Right cardiac atrium (tissue), 5 donors: ENCODE measurements around the gene RSF1. TPM values are rescaled to one million over a fixed set of nuclear protein-coding genes. Genes with fewer than 3 reads are reported as not detected.
"Not testable (repeated sequence)": the region's sequence is repeated elsewhere in the genome, so short reads cannot be mapped to it uniquely, and the experiment has no call there.

Experiments
- ATAC-seq, 2 donors: fragments of 200-7000 bp; cut with Tn5 transposase; one replicate each; pipeline versions ENCODE4 v1.8.0 to v1.9.1; 2020; ENCODE audit warnings: moderate library complexity in 2 of 2, mild to moderate bottlenecking in 1 of 2
- DNase-seq, 3 donors: peaks; one replicate each; pipeline ENCODE4 v3.0.0-alpha.2; 2020
- H3K27ac ChIP-seq: one replicate; pipeline ENCODE4 v1.5.1; 2013; ENCODE audit warnings: mild to moderate bottlenecking, low read length, control low read depth, moderate library complexity
- H3K27me3 ChIP-seq: one replicate; pipeline ENCODE4 v1.6.1; 2013; ENCODE audit not compliant: control insufficient read depth, insufficient read depth
- H3K4me1 ChIP-seq: one replicate; pipeline ENCODE4 v1.6.1; 2013; ENCODE audit warnings: low read length; ENCODE audit not compliant: control insufficient read depth, insufficient read depth
- H3K4me3 ChIP-seq: one replicate; pipeline ENCODE4 v1.5.1; 2013; ENCODE audit warnings: low read length, control low read depth
- H3K9me3 ChIP-seq: one replicate; pipeline ENCODE4 v1.6.1; 2013; ENCODE audit warnings: low read length; ENCODE audit not compliant: control insufficient read depth
- WGBS: extraction: QIAGEN DNeasy Blood & Tissue Kit; methylation state at CpG from one replicate; pipeline ENCODE4 v1.1.7; 2013; 5-methylcytosine and 5-hydroxymethylcytosine counted together
- intact Hi-C, 4 donors: fragments of 100-400 bp; cut with DNase I; formaldehyde crosslinking; loops; one replicate each; pipeline versions ENCODE4 v1.11.0 to v1.14.0; 2022 to 2023
- polyA plus RNA-seq: library from polyadenylated mRNA; stranded (reverse); fragments of 200-250 nt; gene quantifications from one replicate; pipeline ENCODE4 v1.2.3, GENCODE V29; 2013
- total RNA-seq, 4 donors: library from RNA; stranded (reverse); fragmentation: NEBNext Ultra II Directional; extraction: Animal tissue kit (Norgen Biotek cat#: 25700); gene quantifications; one replicate each; pipeline ENCODE4 v1.2.1, GENCODE V29; 2021
- donor health status: healthy with polysubstance abuse.
- donor health status: DM: no; HTN: yes; CAD: no.
- donor health status: DM: no; HTN: no; CAD: no.
- donor health status: DM: no; HTN: yes; CAD: no; lungs with severe emphysema.
- donor health status: DM: yes; HTN: yes; CAD: no.

RSF1 gene
- total and polyA plus RNA-seq, 5 donors: 11.0 to 53.1 (median 46.0) TPM

DNA sequence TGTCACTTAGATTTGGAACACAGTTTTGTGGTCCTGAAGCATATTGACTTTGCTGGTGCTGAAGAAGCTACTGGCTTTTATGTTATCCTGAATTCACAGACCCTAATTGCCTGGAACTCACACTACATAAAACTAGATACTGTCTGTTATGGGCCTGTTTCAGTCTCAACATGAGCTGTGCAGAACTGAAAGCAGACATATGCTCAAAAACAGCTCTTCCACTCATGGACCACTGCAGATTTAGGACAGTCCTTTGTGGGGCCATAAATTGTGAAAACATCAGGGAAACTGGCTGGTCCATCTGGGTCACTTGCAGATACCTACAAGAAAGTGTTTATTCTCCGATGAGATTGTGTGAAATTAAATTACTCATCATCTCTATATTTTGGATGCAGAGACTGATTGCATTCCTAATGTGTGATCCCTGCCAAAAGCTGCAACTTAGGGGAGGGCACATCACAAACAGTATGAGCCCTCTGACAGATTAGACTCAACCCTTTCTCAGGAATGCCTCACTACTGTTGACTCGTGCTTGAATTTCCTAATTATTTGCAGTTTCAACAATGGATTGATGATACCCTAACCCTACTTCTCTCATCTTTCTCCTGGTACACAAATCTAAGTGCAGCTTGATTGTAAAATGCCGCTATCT lies 172.7 kb downstream of the RSF1 start:
- 56% methylated on average over 3 of the region's 3 CpGs for WGBS
- no peak overlapping the region for H3K4me3 ChIP-seq
- DNase-seq (no peak), ATAC-seq (no peak)
- no peak overlapping the region for H3K27ac ChIP-seq
- no peaks in the 10 kb centered on the region for H3K4me1 ChIP-seq
- H3K9me3 ChIP-seq: no peaks in the 10 kb centered on the region
- no peaks in the 10 kb centered on the region for H3K27me3 ChIP-seq
- intact Hi-C loops: no loop called here

DNA sequence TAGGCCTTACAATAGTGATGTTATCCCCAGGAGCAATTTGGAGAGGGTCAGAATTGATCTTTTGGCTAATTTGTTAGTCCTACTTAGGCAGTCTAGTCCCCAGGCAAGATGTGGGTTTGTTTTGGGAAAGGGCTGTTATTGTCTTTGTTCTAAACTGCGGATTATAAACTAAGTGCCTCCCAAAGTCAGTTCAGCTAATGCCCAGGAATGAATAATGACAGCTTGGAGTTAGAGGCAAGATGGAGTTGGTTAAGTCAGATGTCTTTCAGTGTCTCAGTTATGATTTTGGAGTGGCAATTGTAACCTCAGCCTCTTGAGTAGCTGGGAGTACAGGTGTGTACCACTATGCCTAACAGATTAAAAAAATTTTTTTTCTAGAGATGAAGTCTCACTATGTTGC lies 175.6 kb downstream of the RSF1 start:
- no peak for DNase-seq
- Histone ChIP-seq H3K27ac (no peak overlapping the region), H3K27me3 (no peaks in the 10 kb centered on the region), H3K9me3 (no peaks in the 10 kb centered on the region), H3K4me3 (no peak overlapping the region), H3K4me1 (no peaks in the 10 kb centered on the region)
- 82% methylated on average over 1 of the region's 1 CpG for WGBS
- ATAC-seq: no peak
- intact Hi-C loops: no loop called here

DNA sequence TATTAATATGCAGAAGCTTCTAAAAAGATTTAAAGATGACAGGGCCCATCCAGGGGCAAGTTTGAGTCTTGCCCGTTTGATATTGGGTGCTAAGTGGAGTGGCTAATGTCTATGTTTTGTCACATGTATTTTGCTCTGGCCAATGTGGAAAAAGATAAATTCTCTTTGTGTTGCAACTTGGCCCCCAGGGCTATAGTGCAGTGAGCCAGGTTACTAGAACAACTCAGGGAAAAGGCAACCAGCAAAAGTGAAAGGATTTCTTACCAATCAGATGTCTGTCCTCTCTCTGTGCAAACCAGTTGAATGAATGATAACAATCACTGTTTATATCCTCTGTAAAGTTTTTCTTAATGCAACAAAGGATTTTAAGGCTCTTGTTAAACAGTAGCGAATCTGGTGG lies 178.3 kb downstream of the RSF1 start:
- ATAC-seq (no peak), DNase-seq (no peak)
- intact Hi-C loops: no loop called here
- Histone ChIP-seq H3K27ac (no peak overlapping the region), H3K4me3 (no peak overlapping the region), H3K9me3 (no peaks in the 10 kb centered on the region), H3K27me3 (no peaks in the 10 kb centered on the region), H3K4me1 (no peaks in the 10 kb centered on the region)
- 82% methylated on average over 2 of the region's 2 CpGs for WGBS

DNA sequence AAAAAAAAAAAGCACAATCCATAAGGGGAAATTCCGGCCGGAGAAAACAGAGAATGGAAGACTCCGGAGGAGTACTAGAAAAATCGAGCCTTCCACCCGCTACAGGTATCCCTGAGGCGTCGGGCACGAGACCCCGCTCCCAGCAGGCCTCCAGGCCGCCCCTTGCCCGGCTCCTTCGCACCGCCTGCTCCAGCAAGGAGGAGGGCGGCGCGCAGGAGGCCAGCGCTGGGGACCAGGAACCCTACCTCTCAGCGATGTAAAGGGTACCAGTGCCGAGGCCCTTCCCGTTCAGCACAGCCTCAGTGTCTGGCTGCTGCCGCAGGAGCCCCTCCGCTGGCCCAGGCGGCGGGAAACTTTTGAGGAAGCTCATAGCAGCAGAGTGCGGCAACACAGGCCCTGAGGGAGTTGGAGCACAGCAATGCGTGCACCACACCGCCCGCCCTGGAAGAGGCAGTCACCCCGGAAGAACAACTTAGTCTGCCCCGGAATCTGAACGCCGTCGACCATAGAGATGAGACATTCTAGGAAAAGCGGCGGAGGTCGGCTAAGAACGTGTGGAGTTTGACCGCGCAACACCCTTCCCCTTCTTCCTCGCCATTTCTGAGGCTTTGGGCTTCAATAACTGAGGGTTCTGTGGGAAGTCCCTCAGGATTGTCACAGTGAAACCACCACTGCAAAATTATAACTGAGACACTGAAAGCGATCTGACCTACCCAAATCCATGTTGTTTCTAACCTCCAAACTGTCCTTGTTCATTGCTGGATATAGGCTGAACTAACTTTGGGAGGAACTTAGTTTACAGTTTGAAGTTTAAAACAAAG lies 183.0 kb downstream of the RSF1 start, which contains the start of gene CLNS1A:
Gene CLNS1A, minus strand, starts transcription at position 450 of the 821 bp plus-strand sequence. Its CDS starts 80 bp downstream, at position 370.
- H3K27me3 ChIP-seq: no peaks in the 10 kb centered on the region
- WGBS: under 1% methylated on average over 41 of the region's 41 CpGs
- peak; percentile 99 for ATAC-seq

DNA sequence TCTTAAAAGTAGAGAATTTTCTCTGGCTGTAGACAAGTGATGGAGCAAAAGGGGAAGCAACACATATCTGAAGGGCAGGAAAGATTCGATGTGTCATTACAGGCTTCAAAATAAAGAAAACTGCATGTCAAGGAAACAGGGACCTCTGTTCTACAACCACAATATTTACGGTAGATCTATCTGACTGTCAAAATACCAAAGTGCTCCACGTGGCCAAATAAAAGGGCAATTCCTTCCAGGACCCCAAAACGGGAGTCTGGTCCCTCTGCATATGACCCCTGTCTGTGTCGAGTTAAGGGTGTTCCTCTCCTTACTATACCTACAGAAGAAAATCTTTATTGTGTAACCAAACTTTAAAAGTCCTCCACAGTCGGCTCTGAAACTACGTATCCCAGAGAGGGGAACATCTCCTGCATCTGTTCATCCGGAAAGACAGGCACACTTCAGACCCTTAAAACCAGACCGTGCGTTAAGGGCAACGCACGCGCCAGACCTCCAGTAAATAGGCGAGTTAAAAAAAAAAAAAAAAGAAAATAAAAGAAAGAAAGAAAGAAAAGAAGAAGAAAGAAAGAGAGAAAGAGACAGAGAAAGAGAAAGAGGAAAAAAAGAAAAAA lies 183.7 kb downstream of the RSF1 start:
- ATAC-seq (no peak), DNase-seq (no peak)
- 3% methylated on average over 14 of the region's 14 CpGs for WGBS
- H3K4me3 ChIP-seq: peak overlapping the region; percentile 75
- H3K27ac ChIP-seq: no peak overlapping the region
- no peaks in the 10 kb centered on the region for H3K27me3 ChIP-seq
- H3K4me1 ChIP-seq: no peaks in the 10 kb centered on the region
- intact Hi-C loops: no loop called here
- no peaks in the 10 kb centered on the region for H3K9me3 ChIP-seq

More for the DNA sequence above, 183.0 kb downstream of the RSF1 start, which contains the start of gene CLNS1A:
- intact Hi-C loops: no loop called here
- Histone ChIP-seq H3K27ac (peak within 1 kb of the TSS; percentile 90), H3K4me1 (no peaks in the 10 kb centered on the region), H3K4me3 (peak within 1 kb of the TSS; percentile 75), H3K9me3 (no peaks in the 10 kb centered on the region)
- peak; percentile 87 to 93 (median 91) for DNase-seq

DNA sequence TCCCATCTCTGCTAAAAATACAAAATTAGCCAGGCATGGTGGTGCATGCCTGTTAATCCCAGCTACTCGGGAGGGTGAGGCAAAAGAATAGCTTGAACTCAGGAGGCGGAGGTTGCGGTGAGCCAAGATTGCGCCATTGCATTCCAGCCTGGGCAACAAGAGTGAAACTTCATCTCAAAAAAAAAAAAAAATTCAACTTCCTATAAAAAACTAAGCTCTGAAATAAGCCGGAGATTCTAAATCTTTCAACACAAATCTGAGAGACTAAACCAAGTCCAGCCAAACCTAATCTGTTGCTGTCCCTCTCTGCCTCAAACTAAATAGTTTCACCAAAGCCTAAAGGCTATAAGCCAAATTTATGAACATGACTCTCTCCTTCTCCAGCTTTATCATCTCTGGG lies 186.6 kb downstream of the RSF1 start:
- intact Hi-C loops, H3K9me3 ChIP-seq, H3K4me1 ChIP-seq, H3K27ac ChIP-seq, H3K27me3 ChIP-seq, ATAC-seq, H3K4me3 ChIP-seq: not testable (repeated sequence)
- DNase-seq: peak in 1 of 3 donors; percentile 61
- WGBS: 70% methylated on average over 5 of the region's 5 CpGs

DNA sequence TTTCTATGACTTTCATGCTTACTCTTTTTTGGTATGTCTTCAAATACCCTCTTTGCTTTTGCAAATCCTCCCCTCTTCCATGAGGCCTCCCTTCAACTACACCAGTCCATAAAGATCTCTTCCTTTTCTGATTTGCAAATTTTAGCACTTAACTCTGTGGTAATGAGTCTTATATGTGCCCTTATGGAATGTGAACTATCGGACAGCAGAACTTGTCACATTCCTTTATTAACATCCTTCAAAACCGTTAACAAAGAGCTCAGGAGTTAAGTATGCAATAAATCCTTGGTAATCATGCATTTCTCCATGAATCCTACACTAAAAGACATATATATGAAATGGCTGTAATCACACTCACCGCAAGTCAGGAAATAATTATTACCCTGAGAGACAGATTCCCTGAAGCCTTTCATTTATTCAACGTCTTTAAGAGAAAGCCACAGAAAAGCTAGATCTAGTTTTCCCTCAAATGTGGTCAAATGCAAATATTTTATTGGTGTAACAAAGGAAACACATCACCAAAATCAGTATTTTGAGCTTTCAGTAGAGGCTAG lies 190.3 kb downstream of the RSF1 start:
- intact Hi-C loops: no loop called here
- no peak overlapping the region for H3K4me3 ChIP-seq
- WGBS: 77% methylated on average over 4 of the region's 4 CpGs
- no peak for DNase-seq
- H3K9me3 ChIP-seq: no peaks in the 10 kb centered on the region
- no peak overlapping the region for H3K27ac ChIP-seq
- no peak for ATAC-seq
- H3K4me1 ChIP-seq: no peaks in the 10 kb centered on the region
- no peaks in the 10 kb centered on the region for H3K27me3 ChIP-seq

DNA sequence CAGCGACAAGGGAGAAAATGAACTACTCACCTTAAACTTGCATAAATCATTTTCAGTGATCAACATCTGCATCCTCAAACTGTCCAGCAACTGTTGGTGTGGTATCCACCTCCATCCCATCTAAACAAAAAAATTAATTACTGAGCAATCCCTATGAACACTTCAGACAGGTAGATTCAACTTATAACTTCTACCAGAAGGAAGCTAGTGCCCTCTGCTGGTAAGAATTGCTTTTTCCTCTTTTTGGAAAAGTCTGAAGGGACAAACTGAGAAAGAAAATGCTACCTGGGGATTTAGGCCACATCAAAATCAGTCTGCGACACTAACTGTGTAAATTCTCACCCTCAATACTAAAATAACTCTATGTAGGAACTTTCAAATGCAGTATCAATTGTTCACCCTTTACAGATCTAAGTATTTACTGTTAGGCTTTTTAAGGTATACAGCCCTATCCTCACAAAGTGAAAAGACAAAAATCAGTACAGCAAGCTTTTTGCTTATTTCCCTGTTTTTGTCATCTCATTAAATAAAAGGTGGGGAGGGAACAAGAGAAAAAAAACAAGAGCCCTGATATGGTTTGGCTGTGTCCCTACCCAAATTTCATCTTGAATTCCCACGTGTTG lies 200.8 kb downstream of the RSF1 start:
- Histone ChIP-seq H3K4me1 (no peaks in the 10 kb centered on the region), H3K27me3 (no peaks in the 10 kb centered on the region), H3K4me3 (no peak overlapping the region), H3K27ac (no peak overlapping the region), H3K9me3 (no peaks in the 10 kb centered on the region)
- DNase-seq: no peak
- intact Hi-C loops: no loop called here
- WGBS: 85% methylated on average over 3 of the region's 3 CpGs
- ATAC-seq: no peak

DNA sequence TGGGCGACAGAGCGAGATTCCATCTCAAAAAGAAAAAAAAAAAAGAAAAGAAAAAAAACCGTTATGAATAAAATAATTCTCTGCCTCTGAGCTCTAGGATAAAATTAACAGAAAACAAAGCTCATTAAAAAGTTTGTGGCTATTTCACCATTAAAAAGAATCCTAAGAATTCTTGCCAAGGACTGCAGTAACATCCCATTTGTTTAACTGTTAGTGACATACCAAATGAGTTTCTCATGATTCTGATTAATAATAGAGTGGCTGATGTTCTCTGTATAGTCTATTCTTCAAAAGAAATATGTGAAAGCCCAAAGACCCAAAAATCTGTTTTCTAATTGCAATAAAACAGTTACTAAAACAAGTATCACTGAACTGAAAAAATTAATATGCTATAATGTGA lies 202.6 kb downstream of the RSF1 start:
- Histone ChIP-seq H3K4me1 (no peaks in the 10 kb centered on the region), H3K27ac (no peak overlapping the region), H3K9me3 (no peaks in the 10 kb centered on the region), H3K4me3 (no peak overlapping the region), H3K27me3 (no peaks in the 10 kb centered on the region)
- ATAC-seq: no peak
- intact Hi-C loops: no loop called here
- no peak for DNase-seq
- WGBS: 87% methylated on average over 3 of the region's 3 CpGs

DNA sequence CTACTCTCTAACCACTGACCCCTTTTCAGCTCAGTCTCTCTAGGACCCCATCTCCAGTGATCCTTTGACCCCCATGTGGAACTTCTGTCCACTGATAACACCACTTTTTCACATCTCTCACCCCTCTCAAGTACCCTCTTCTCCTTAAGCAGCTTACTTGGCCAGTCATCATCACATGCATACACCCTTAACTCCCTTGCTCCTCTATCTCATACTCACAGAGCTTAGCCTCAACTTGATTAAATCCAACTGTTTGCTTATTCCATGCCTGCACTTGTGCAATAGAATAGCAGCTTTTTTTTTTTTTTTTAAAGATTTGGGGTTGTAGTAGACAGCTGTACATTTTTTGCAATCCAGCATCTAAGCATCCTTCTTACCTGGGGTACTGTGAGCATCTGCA lies 208.6 kb downstream of the RSF1 start:
- intact Hi-C loops: no loop called here
- ATAC-seq: no peak
- no peaks in the 10 kb centered on the region for H3K27me3 ChIP-seq
- H3K4me3 ChIP-seq: no peak overlapping the region
- H3K9me3 ChIP-seq: no peaks in the 10 kb centered on the region
- no peak overlapping the region for H3K27ac ChIP-seq
- DNase-seq: no peak
- H3K4me1 ChIP-seq: no peaks in the 10 kb centered on the region
